GM12872 (cell line): ENCODE data around the gene CLIC5.

Experiments used
- TF ChIP-seq, protein P1 (sequence below): IDR thresholded peaks from 3 replicates; pipeline ENCODE4 v1.5.1; 2011; ENCODE audit warnings: low read depth, mild to moderate bottlenecking, low read length, moderate library complexity; ENCODE audit not compliant: insufficient read depth

CLIC5 gene

GRCh38 chr6:45915780-45916468, 99.7 kb downstream of the CLIC5 start:
- TF ChIP-seq, protein P1, sequence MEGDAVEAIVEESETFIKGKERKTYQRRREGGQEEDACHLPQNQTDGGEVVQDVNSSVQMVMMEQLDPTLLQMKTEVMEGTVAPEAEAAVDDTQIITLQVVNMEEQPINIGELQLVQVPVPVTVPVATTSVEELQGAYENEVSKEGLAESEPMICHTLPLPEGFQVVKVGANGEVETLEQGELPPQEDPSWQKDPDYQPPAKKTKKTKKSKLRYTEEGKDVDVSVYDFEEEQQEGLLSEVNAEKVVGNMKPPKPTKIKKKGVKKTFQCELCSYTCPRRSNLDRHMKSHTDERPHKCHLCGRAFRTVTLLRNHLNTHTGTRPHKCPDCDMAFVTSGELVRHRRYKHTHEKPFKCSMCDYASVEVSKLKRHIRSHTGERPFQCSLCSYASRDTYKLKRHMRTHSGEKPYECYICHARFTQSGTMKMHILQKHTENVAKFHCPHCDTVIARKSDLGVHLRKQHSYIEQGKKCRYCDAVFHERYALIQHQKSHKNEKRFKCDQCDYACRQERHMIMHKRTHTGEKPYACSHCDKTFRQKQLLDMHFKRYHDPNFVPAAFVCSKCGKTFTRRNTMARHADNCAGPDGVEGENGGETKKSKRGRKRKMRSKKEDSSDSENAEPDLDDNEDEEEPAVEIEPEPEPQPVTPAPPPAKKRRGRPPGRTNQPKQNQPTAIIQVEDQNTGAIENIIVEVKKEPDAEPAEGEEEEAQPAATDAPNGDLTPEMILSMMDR: no peak

DNA sequence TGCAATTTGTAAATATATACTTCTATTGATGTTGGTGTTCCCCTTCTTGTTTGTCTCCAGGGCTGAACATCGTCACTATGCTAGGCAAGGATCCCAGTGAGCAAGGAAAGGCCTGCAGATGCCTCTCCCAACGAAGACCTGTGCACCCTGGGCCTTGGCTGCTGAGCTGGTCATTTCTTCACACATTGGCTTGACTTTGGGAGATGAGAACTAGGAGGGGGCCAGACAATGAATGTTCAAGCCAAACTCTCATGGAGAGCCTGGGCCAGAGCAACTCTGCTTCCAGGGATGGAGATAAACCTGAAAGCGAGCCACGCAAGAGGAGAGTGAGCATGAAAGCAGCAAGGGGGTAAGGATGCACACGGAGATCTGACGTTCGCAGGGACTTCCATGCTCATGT, 104.0 kb downstream of the CLIC5 start:
- TF ChIP-seq, protein P1: no peak

- TF ChIP-seq, protein P1: no peak
Observed at GRCh38 chr6:45903959-45904358, 111.7 kb downstream of the CLIC5 start.

GRCh38 chr6:45902984-45903383, 112.7 kb downstream of the CLIC5 start:
- TF ChIP-seq, protein P1: no peak

DNA sequence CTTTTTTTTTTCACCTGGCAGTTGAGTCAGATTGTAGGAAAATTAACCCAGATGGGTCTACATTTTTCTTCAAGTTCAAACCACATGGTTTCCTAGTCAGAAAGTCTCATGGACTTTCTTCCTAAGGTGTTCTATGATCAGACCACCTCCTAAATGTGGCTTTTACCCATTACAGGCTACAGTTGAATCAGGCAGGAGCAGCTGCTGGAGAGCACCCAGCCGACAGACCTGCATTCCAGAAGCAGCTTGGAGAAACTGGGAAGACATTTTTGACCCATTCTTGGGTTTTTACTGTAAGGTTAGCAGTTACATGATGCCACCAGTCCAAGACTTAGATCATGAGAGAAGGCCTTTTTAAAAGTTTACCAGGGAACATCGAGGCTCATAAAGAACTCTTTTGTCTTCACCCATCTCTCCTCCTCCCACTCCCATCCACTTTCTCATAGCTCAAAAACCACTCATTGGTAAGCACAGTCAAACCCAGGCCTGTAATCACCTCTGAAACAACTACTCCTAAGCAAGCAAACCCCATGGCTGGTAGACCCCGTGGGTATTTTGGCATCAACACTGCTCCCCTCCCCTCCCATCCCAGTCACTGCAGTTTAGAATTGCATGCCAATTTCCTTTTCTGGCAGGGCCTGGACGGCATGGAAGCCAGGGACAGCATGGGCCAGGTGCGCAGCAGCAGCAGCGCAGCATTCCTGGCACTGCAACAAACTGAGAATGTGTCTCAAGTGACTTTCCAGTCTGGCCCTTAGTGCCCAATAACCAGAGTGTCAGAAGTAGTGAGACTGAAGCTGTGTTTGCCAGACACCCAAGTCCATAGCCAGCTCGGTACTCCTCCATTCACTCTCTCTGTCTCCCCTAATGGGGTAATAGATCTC, 113.7 kb downstream of the CLIC5 start:
- TF ChIP-seq, protein P1: no peak

DNA sequence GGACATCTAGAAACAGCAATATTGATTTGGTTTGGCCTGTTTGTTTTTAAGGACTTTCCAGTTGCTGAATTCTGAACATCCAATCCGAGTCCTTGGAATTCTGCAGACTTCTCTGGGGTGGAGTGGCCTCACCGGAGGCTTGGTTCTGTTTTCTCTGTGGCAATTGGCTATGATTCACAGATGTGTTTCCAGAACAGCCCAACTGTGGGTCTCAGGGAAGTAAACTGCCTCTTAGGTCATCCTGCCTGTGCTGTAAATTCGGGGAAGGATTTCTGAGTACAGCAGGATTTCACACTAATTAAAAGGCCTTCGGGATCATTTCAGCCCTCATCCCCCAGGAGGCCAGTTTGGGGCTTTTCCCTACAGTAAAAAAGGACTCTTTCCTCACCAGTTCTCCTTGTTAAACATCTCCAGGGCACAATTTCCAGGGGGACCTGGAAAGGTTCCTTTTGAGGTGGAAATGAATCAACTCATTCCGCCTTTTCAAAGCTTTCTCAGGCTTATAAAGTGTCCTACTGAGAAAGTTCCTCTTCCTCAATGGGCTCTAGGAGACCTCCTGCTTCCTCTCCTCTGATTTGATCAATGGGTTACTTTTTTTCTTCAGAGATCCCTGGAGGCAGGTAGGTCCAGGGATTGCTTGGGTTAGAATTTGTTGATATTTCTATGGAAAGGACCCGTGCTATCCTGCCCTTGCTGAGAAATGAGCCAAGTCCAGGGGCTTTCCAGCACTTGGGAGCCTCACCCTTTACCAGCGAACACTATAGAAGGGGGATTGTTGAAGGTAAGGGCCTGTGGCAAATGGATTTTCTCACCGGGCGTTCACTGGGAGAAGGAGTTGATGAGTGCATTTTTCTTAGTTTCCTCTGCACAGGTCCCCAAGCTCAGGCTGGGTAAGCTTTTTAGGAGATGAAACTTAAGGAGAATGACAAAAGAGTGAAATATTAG, 114.6 kb downstream of the CLIC5 start:
- TF ChIP-seq, protein P1: no peak

DNA sequence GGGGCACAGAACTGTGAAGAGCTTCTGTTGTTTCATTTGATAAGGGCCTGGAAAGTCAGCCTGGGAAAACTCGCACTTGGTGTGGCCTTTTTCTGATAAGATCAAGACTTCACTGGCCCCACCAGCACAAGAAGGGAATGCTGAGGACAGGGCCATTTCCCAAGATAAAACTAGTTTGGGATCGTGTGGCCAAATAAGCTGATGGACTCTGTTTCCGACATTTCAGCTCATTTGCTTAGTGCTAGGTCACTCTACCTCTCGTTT, 116.0 kb downstream of the CLIC5 start:
- TF ChIP-seq, protein P1: no peak
